ENCODE results near the gene PIGS.

The PIGS gene

GRCh38 chr17:28549236-28550132, 21.8 kb downstream of the PIGS start:
- no peak for DNase-seq

DNA sequence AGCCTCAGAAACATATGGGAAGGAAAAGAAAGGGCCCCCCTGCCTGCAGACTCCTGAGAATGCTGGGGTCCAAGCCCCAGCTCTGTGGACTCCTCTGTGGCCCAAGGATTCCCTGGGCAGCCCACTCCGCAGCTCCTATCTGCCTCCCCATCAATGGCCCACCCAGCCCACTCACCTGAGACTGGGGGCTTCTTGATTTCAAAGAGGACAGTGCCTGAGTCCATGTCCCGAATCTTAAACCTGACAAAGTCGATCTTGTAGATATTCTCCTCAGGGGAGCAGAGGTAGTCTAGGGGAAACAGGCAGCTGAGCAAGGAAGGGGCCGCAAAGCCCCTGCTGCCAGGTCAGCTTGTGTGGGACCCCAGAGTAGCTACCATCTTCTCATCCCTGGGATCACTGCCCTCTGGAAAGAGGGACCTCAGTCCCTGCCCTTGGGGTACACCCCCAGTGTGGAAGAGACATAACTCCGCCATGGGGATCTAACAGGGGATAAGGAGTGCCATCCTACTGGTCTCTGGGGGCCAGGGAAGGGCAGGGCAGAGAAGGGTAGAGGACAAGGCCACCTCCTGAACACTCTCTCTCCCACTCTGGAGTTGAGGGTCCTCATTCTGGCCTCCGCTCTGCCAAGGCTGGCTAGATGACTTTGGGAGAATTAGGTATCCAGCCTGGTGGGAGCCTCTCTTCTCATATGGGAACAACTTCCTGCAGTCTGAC, 22.8 kb downstream of the PIGS start:
- DNase-seq: no peak

DNA sequence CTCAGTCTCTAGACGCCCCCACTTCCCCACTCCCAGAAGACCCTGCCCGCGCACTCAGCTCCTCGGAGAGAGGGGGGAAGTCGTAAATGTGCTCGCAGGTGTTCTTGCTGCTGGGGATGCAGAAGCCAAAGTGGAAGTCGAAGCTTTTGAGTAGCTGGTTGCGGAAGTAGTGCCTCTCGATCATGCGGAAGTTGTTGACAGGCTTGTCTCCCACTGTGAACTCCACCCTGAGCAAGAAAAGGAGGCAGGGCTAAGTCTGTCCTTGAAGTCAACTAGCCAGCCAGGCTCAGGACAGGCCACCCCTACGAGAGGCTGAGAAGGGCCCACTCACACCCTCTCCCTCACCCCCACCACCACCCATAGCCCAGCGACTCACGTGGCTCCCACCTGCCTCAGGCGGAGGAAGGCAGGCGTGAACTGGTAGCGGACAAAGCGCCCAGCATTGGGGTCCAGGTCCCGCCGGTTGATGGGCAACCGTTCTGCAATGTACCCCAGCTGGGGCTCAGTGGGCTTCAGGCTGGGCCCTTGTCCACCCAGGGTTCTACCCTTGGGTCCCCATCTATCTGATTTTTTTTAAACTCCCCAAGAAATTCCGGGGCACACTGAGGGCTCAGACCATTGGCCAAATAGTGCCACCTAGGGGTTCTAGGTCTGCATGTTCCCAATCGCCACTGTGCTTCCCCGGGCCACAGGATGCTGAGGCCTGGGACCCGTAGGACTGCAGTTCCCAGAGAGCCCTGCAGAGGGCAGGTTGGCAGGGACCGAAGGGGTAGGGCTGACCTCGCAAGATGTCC, 23.5 kb downstream of the PIGS start:
- peak; percentile 33 to 88 for DNase-seq

GRCh38 chr17:28547096-28547622, 24.2 kb downstream of the PIGS start:
- DNase-seq: no peak

- DNase-seq: peak in 1 of 2 experiments; percentile 43
These were observed 25.4 kb downstream of the PIGS start for GRCh38 chr17:28545787-28546415.

GRCh38 chr17:28545141-28545503, 26.2 kb downstream of the PIGS start:
- no peak for DNase-seq

GRCh38 chr17:28544402-28545140, 26.8 kb downstream of the PIGS start:
- DNase-seq: no peak

DNA sequence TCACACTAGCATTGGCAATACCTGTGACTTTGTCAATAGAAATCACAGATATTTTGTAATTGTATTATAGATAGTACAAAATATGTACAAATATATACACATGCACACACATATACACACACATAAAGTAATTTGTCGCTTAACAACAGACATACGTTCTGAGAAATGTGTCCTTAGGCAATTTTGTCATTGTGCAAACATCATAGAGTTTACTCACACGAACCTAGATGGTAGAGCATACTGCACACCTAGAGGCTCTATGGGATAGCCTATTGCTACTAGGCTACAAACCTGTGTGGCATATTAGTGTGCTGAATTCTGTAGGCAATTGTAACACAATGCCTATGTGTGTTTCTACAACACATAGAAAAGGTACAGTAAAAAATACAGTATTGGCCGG, 29.9 kb downstream of the PIGS start:
- DNase-seq: no peak

DNA sequence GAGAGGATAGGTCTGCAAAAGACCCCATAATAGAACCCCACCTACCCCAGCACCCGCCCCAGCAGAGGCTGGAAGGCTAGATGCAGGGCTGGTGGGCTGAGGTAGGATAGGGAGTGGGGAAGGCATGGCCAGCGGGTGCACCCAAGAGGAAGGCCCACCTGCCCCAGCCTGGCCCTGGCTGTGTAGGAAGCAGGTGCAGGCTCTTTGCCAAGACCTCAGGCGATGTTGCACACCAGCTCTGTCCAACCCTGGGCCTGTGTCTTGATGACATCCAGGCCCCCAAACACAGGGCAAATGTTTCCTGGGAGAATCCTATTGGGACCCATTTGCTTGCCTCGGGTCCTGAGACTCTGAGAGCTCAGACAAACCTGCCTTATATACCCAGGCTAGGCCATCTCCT, 31.1 kb downstream of the PIGS start:
- no peak for DNase-seq

DNA sequence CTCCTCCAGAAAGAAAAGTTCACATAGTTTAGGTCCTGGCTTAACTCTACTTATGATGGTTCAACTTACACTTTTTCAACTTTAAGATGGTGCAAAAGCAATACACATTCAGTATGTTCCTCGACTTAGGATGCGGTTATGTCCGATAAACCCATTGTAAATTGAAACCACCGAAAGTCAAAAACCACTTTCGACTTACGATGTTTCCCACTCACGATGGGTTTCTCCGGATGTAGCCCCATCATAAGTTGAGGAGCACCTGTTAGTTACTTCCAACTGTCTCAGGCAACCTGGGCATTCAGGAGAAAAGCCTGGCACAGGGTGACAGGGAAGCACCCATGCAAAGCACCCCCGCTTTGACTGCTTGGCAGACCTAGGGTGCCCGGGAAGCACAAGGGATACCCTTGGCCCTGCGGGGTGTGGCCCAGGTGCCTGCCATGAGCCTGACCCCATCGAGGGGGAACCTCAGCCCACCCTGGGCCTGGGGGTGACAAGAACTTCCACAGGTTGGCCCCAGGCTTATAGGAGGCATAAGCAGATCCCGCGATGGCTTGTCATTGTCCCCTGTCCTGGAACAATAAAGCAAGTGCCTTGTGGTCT, 32.9 kb downstream of the PIGS start:
- DNase-seq: no peak

DNA sequence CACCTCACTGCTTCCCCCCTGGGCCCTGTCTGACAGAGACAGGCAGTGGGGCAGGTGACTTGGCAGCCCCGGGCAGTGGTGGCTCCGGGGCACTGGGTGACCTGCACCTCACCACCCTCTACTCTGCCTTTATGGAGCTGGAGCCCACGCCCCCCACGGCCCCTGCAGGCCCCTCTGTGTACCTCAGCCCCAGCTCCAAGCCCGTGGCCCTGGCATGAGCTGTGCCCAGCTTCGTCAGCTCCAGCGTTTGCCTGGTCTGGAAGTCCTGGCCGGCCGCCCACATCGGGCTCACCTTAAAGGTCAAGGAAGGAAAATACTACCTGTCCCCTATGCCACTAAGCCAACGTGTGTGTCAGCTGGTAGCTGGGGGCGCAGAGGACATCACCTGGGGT, 34.1 kb downstream of the PIGS start:
- no peak for DNase-seq

DNA sequence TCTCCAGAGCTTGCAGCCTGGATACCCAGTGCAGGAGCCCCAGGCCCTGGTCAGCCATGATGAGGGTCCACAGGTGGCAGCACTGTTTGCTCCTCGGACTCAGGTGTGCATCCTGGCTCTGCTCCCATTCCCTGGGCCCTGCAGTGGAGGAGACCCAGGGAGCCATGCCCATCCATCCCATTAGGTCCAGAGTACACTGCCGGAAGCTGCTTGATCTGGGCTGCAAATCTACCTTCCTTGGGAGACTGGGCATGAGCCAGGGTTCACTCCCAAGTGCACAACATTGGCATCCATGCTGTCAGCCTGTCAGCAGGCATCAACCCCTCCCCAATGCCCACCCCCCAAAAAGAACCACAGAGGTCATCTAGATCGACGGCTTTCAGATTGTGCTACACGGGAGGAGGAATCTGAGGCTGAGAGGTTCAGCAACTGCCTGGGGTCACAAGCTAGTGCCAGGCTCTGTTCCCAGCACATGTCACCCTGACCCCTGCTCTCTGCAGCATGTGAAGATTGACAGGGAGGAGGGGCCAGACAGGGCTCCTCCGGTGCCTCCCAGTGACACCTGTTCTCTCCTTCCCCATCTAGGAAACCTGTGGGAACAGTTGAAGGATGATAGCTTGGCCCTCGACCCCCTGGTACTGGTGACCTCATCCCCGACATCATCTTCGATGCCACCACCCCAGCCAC, 34.6 kb downstream of the PIGS start:
- no peak for DNase-seq

DNA sequence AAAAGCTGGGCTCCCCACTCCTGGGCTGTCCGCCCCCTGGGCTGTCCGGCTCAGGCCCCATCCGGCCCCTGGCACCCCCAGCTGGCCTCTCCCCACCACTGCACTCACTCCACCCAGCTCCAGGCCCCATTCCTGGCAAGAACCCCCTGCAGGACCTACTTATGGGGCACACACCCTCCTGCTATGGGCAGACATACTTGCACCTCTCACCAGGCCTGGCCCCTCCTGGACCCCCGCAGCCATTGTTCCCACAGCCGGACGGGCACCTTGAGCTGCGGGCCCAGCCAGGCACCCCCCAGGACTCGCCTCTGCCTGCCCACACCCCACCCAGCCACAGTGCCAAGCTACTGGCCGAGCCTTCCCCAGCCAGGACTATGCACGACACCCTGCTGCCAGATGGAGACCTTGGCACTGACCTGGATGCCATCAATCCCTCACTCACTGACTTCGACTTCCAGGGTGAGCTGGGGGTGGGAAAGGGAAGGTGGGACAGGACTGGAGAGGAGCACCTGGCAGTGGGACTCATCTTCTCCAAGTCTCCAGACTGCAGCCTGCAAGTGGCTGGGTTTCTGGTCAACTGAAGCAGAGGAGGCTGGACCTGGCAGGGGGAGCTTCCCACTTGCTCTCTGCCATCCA, 36.5 kb downstream of the PIGS start:
- no peak for DNase-seq

DNA sequence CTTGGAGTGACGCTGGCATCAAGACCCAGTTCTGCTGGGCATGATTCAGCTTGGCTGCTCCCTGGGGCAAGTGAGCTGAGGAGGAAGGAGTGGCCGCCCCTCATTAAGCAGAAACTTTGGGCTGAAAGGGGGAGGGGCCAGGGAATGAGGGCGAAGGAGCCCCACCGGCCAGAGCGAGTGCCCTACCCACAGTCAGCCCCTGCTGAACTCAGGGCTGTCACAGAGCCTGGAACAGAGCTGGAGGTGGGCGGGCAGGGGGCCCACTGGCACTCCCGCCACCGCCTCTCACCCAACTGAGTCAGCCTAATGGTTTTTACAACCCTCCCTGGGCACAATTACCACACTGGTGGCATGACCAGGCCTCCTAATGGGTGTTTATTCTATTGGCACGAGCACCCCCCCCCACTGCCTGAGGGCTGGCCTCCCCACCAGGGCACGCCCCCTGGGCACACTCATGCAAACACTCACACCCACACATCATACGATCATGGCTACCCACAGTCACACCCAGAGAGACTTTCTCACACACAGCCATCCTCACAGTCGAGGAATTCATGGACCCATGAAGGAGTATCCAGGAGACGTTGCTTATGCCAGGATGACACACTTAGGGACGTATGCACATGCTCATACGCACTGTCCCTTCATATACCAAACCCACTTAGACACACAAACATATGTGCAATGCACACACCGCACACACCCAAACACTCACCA, 38.1 kb downstream of the PIGS start:
- no peak for DNase-seq

DNA sequence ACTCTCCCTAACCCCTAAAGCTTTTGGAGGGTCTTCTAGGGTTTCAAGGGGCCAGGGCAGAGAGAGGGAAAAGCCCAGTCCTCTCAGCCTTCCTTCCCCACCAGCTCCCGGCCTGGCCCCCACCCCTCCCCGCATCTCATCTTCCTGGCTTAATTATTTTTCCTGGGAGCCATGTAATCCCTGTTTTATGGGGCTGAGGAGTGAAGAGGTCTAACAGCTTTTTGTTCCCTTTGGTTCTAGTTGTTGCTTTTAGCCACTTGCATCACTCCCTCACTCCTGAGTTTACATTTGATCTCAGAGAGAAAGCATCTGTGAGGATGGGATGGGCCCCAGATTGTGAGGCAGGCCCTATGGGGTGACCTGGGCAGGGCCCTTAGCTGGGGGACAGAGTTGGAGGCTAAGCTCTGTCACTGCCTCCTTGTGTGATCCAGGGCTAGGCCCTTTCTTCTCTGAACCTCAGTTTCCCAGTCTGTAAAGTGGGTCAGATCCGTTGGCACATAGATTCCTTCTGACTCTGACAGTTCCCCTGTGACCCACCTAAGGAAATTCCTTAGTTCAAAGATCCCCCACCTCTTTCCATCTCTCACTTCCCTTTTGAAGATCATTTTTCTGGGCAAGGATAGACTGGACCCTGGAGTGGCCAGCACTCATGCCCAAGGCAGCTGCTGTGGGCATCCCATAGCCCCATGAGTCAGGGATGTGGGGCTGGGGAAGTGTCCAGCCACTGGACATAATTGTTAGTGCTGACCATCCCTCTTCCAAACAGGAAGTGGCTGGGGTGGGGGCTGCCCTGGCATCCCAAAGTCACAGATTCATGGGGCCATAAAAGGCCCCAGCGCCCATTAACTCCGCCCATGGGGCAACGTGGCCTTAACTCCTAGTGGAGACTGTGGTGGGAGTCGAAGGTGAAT, 39.0 kb downstream of the PIGS start:
- no peak for DNase-seq

- no peak for DNase-seq
These were observed 40.4 kb downstream of the PIGS start for GRCh38 chr17:28530926-28531325.

GRCh38 chr17:28530250-28530649, 41.1 kb downstream of the PIGS start:
- DNase-seq: no peak

- DNase-seq: no peak
These were observed 42.3 kb downstream of the PIGS start for GRCh38 chr17:28529013-28529400.
